Keratinocyte (primary cell): ENCODE data around the gene PCNX1.

Experiments
- EZH2 ChIP-seq: IDR thresholded peaks from one replicate; pipeline ENCODE4 v1.6.1; 2012; ENCODE audit warnings: inconsistent platforms, mild to moderate bottlenecking, low read length, moderate library complexity
- TF ChIP-seq, protein P1 (sequence below), 3 experiments: IDR thresholded peaks in 1 of 3; conservative IDR thresholded peaks in 1 of 3; optimal IDR thresholded peaks in 1 of 3; 2 replicates in 2 of 3; 3 replicates in 1 of 3; pipeline versions ENCODE3 to v1.5.1; 2011; ENCODE audit warnings: low read length in 3 of 3, mild to moderate bottlenecking in 3 of 3, moderate library complexity in 2 of 3, control low read depth in 1 of 3, inconsistent platforms in 1 of 3; ENCODE audit not compliant: insufficient read depth in 2 of 3; ENCODE audit errors: extremely low read depth in 1 of 3

DNA sequence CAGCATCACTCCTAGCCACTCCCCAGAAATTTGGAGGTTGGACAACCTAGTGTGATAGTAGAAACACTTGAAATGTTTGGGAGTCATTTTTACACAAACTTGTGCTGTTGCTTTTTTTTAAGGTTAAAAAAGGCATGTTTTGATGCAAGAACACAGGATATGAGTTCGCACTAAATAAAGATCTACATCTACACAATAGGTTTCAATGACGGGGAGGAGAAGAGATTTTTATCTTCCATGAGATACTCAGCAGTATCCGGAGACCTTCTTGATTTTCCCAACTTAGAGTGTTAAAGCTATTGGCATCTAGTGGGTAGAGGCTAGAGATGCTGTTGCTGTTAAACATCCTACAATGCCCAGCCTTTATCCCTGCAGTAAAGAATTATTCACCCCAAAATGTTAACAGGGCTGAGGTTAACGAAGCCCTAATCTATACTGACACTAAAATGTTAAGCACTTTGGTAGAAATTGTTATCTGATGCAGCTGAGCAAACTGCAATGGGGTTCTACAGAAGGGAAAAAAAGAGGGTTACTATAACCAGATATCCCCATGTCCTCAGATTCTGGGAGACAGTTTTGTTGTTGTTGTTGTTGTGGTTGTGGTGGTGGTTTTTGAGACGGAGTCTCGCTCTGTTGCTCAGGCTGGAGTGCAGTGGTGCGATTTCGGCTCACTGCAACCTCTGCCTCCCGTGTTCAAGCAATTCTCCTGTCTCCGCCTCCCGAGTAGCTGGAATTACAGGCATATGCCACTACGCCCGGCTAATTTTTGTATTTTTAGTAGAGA lies 14.0 kb upstream of the PCNX1 start:
- TF ChIP-seq, protein P1, sequence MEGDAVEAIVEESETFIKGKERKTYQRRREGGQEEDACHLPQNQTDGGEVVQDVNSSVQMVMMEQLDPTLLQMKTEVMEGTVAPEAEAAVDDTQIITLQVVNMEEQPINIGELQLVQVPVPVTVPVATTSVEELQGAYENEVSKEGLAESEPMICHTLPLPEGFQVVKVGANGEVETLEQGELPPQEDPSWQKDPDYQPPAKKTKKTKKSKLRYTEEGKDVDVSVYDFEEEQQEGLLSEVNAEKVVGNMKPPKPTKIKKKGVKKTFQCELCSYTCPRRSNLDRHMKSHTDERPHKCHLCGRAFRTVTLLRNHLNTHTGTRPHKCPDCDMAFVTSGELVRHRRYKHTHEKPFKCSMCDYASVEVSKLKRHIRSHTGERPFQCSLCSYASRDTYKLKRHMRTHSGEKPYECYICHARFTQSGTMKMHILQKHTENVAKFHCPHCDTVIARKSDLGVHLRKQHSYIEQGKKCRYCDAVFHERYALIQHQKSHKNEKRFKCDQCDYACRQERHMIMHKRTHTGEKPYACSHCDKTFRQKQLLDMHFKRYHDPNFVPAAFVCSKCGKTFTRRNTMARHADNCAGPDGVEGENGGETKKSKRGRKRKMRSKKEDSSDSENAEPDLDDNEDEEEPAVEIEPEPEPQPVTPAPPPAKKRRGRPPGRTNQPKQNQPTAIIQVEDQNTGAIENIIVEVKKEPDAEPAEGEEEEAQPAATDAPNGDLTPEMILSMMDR (optimal IDR thresholded peaks at IDR 0.05 in 1 of 3, IDR thresholded peaks at IDR 0.05 in 1 of 3, conservative IDR thresholded peaks at IDR 0.05 in 1 of 3; ENCODE audit: extremely low read depth in 1 of 3, insufficient read depth in 2 of 3, low read length in 3 of 3), result no peak
- TF ChIP-seq EZH2, result no peak
